HEK293 (cell line): ENCODE results near the gene AP5Z1.
A peak's percentile ranks its signal among the peaks of the same experiment; 100 is the strongest.

Experiments
- BCL6B ChIP-seq: fragments of 450-650 bp; formaldehyde crosslinking; IDR thresholded peaks from 2 replicates; pipeline ENCODE4 v1.5.1; 2017; ENCODE audit warnings: missing biosample characterization, missing genetic modification characterization
- GLI2 ChIP-seq: fragments of 450-650 bp; formaldehyde crosslinking; IDR thresholded peaks from 2 replicates; pipeline ENCODE4; 2017; ENCODE audit warnings: missing biosample characterization, missing genetic modification characterization, low read depth, borderline replicate concordance
- HOXA7 ChIP-seq: sonication (generic); formaldehyde crosslinking; IDR thresholded peaks from 2 replicates; pipeline ENCODE4 v1.8.1; 2022; ENCODE audit warnings: missing genetic modification reagents, borderline replicate concordance
- KLF16 ChIP-seq: fragments of 450-650 bp; formaldehyde crosslinking; IDR thresholded peaks from 2 replicates; pipeline ENCODE4 v1.5.1; 2017; ENCODE audit warnings: missing biosample characterization, missing genetic modification characterization
- KLF7 ChIP-seq: fragments of 450-650 bp; formaldehyde crosslinking; IDR thresholded peaks from 2 replicates; pipeline ENCODE4 v1.5.1; 2016; ENCODE audit warnings: missing biosample characterization, missing genetic modification characterization, borderline replicate concordance
- OSR2 ChIP-seq: fragments of 450-650 bp; formaldehyde crosslinking; IDR thresholded peaks from 2 replicates; pipeline ENCODE4 v1.5.1; 2016; ENCODE audit warnings: missing biosample characterization, missing genetic modification characterization
- ZFP41 ChIP-seq: fragments of 450-650 bp; formaldehyde crosslinking; IDR thresholded peaks from 2 replicates; pipeline ENCODE4 v1.5.1; 2016; ENCODE audit warnings: missing biosample characterization, missing genetic modification characterization, borderline replicate concordance
- ZNF112 ChIP-seq: fragments of 450-650 bp; formaldehyde crosslinking; IDR thresholded peaks from 2 replicates; pipeline ENCODE4 v1.5.0; 2017; ENCODE audit warnings: missing biosample characterization, missing genetic modification characterization
- ZNF175 ChIP-seq: fragments of 450-650 bp; formaldehyde crosslinking; IDR thresholded peaks from 2 replicates; pipeline ENCODE4 v1.5.1; 2016; ENCODE audit warnings: missing biosample characterization, missing genetic modification characterization
- ZNF18 ChIP-seq: fragments of 450-650 bp; formaldehyde crosslinking; IDR thresholded peaks from 2 replicates; pipeline ENCODE4 v1.5.1; 2016; ENCODE audit warnings: missing biosample characterization, missing genetic modification characterization
- ZNF24 ChIP-seq: fragments of 450-650 bp; formaldehyde crosslinking; IDR thresholded peaks from 2 replicates; pipeline ENCODE4 v1.5.1; 2016; ENCODE audit warnings: missing biosample characterization, missing genetic modification characterization
- ZNF248 ChIP-seq: fragments of 450-650 bp; formaldehyde crosslinking; IDR thresholded peaks from 2 replicates; pipeline ENCODE4 v1.5.1; 2017; ENCODE audit warnings: missing biosample characterization, missing genetic modification characterization
- ZNF26 ChIP-seq: fragments of 450-650 bp; formaldehyde crosslinking; IDR thresholded peaks from 2 replicates; pipeline ENCODE4 v1.5.1; 2016; ENCODE audit warnings: missing biosample characterization, missing genetic modification characterization
- ZNF280D ChIP-seq: fragments of 450-650 bp; formaldehyde crosslinking; IDR thresholded peaks from 2 replicates; pipeline ENCODE4 v1.5.1; 2016; ENCODE audit warnings: missing biosample characterization, missing genetic modification characterization
- ZNF366 ChIP-seq: fragments of 450-650 bp; formaldehyde crosslinking; conservative IDR thresholded peaks from 2 replicates; pipeline ENCODE4 v1.5.1; 2016; ENCODE audit warnings: missing biosample characterization, missing genetic modification characterization
- ZNF423 ChIP-seq: fragments of 450-650 bp; formaldehyde crosslinking; IDR thresholded peaks from 2 replicates; pipeline ENCODE4 v1.5.1; 2016; ENCODE audit warnings: missing biosample characterization, missing genetic modification characterization
- ZNF510 ChIP-seq: fragments of 450-650 bp; formaldehyde crosslinking; IDR thresholded peaks from 2 replicates; pipeline ENCODE4 v1.5.1; 2018; ENCODE audit warnings: mild to moderate bottlenecking, missing genetic modification characterization, missing biosample characterization; ENCODE audit not compliant: insufficient replicate concordance
- ZNF571 ChIP-seq: fragments of 450-650 bp; formaldehyde crosslinking; IDR thresholded peaks from 2 replicates; pipeline ENCODE4 v1.5.0; 2017; ENCODE audit warnings: missing biosample characterization, missing genetic modification characterization
- ZNF624 ChIP-seq: fragments of 450-650 bp; formaldehyde crosslinking; IDR thresholded peaks from 2 replicates; pipeline ENCODE4 v1.5.1; 2017; ENCODE audit warnings: missing biosample characterization, missing genetic modification characterization
- ZNF629 ChIP-seq: fragments of 450-650 bp; formaldehyde crosslinking; IDR thresholded peaks from 2 replicates; pipeline ENCODE4 v1.5.1; 2017; ENCODE audit warnings: missing biosample characterization, missing genetic modification characterization
- ZNF677 ChIP-seq: fragments of 450-650 bp; IDR thresholded peaks from 2 replicates; pipeline ENCODE4 v1.5.0; 2018; ENCODE audit warnings: missing biosample characterization, mild to moderate bottlenecking, missing genetic modification characterization, moderate library complexity
- ZNF701 ChIP-seq: fragments of 450-650 bp; formaldehyde crosslinking; IDR thresholded peaks from 2 replicates; pipeline ENCODE4 v1.5.1; 2016; ENCODE audit warnings: missing biosample characterization, missing genetic modification characterization
- ZNF707 ChIP-seq: fragments of 450-650 bp; formaldehyde crosslinking; IDR thresholded peaks from 2 replicates; pipeline ENCODE4 v1.5.1; 2016; ENCODE audit warnings: missing biosample characterization, missing genetic modification characterization
- ZNF777 ChIP-seq: fragments of 450-650 bp; formaldehyde crosslinking; IDR thresholded peaks from 2 replicates; pipeline ENCODE4 v1.5.1; 2017; ENCODE audit warnings: missing biosample characterization, missing genetic modification characterization, borderline replicate concordance
- ZNF785 ChIP-seq: fragments of 450-650 bp; formaldehyde crosslinking; IDR thresholded peaks from 2 replicates; pipeline ENCODE4 v1.5.1; 2016; ENCODE audit warnings: missing biosample characterization, missing genetic modification characterization
- ZSCAN23 ChIP-seq: fragments of 450-650 bp; formaldehyde crosslinking; IDR thresholded peaks from 2 replicates; pipeline ENCODE4 v1.5.1; 2016; ENCODE audit warnings: missing biosample characterization, missing genetic modification characterization
- TF ChIP-seq, protein P1 (sequence below): fragments of 450-650 bp; formaldehyde crosslinking; IDR thresholded peaks from 2 replicates; pipeline ENCODE4 v1.5.1; 2017; ENCODE audit warnings: missing biosample characterization, missing genetic modification characterization

Gene AP5Z1

GRCh38 chr7:4775250-4775847 is at the start of gene AP5Z1 (continued):
- TF ChIP-seq ZNF26 (tag by site-specific recombination) (no peak), ZNF629 (tag by site-specific recombination) (peak; percentile 69), KLF7 (tag by site-specific recombination) (0 out of 2 replicates have a peak, but pooled peaks have one; percentile 19), ZNF624 (tag by site-specific recombination) (no peak), ZSCAN23 (tag by site-specific recombination) (no peak), ZNF280D (no peak), HOXA7 (CRISPR knock-in tag) (no peak), ZNF785 (tag by site-specific recombination) (no peak), ZNF112 (tag by site-specific recombination) (no peak), KLF16 (tag by site-specific recombination) (peak; percentile 77), ZNF24 (tag by site-specific recombination) (peak; percentile 83), BCL6B (no peak), ZNF677 (tag by site-specific recombination) (no peak), ZNF423 (no peak), ZNF175 (tag by site-specific recombination) (no peak), ZNF701 (no peak), ZNF571 (no peak), ZNF777 (tag by site-specific recombination) (no peak), ZNF510 (tag by site-specific recombination) (no peak), ZFP41 (no peak), GLI2 (no peak), ZNF18 (no peak), ZNF707 (no peak), OSR2 (no peak), ZNF366 (tag by site-specific recombination) (no peak), ZNF248 (tag by site-specific recombination) (no peak)
- TF ChIP-seq, protein P1, sequence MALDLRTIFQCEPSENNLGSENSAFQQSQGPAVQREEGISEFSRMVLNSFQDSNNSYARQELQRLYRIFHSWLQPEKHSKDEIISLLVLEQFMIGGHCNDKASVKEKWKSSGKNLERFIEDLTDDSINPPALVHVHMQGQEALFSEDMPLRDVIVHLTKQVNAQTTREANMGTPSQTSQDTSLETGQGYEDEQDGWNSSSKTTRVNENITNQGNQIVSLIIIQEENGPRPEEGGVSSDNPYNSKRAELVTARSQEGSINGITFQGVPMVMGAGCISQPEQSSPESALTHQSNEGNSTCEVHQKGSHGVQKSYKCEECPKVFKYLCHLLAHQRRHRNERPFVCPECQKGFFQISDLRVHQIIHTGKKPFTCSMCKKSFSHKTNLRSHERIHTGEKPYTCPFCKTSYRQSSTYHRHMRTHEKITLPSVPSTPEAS (tag by site-specific recombination): no peak
